Ishikawa (cell line): Measurements from ENCODE around the gene PIGQ.

Experiments used
- CREB1 ChIP-seq: IDR thresholded peaks from 2 replicates; pipeline ENCODE4 v1.6.1; 2012; ENCODE audit warnings: low read depth
- EP300 ChIP-seq: IDR thresholded peaks from 2 replicates; pipeline ENCODE4 v1.6.1; 2012; ENCODE audit warnings: borderline replicate concordance
- FOXM1 ChIP-seq: IDR thresholded peaks from 2 replicates; pipeline ENCODE4 v1.6.1; 2012; ENCODE audit warnings: low read depth, borderline replicate concordance
- NFIC ChIP-seq: IDR thresholded peaks from 2 replicates; pipeline ENCODE4 v1.6.1; 2012
- RAD21 ChIP-seq: IDR thresholded peaks from 2 replicates; pipeline ENCODE4 v1.6.1; 2012; ENCODE audit warnings: low read depth
- TAF1 ChIP-seq: IDR thresholded peaks from 2 replicates; pipeline ENCODE4 v1.6.1; 2012; ENCODE audit warnings: low read depth, mild to moderate bottlenecking
- YY1 ChIP-seq: IDR thresholded peaks from 2 replicates; pipeline ENCODE4 v1.6.1; 2012; ENCODE audit warnings: low read depth
- ZBTB7A ChIP-seq: IDR thresholded peaks from 2 replicates; pipeline ENCODE4 v1.6.1; 2012; ENCODE audit warnings: low read depth
- TF ChIP-seq, protein P1 (sequence below): IDR thresholded peaks from 2 replicates; pipeline ENCODE4 v1.6.1; 2012; ENCODE audit warnings: low read depth, mild to moderate bottlenecking
- TF ChIP-seq, protein P2 (sequence below): IDR thresholded peaks from 2 replicates; pipeline ENCODE4 v1.6.1; 2012
- TF ChIP-seq, protein P3 (sequence below): IDR thresholded peaks from 2 replicates; pipeline ENCODE4 v1.6.1; 2012

DNA sequence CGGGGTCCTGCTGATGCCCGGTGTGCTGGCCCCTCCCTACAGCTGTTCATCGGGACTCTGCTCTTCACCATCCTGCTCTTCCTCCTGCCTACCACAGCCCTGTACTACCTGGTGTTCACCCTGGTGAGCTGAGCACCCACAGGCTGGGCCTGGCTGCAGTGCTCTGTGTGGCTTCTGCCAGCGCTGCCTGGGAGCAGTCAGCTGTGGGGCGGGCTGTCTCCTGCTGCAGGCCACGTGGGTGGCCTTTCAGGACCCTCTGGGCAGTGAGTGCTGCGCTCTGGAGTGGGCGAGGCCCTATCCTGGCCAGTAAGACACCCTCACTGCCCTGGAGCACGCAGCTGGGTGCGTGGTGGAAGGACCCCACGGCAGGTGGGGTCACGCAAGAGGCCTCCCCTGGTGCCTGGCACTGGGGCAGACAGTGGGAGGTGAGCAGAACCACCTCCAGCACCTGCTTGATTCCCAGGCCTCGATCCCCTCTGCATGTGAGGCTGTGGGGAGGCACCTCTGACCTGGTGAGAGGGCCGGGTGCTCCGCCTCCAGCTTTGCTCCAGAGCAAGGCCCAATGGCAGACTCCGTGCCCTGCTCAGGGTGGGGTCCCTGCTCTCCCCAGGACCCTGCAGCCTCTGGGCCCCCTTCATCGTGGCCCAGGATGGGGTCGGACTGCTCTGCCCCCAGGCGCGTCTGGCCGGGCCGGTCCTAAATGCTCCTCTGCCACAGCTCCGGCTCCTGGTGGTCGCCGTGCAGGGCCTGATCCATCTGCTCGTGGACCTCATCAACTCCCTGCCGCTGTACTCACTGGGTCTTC is 10.6 kb downstream of the PIGQ start:
- TF ChIP-seq, protein P1, sequence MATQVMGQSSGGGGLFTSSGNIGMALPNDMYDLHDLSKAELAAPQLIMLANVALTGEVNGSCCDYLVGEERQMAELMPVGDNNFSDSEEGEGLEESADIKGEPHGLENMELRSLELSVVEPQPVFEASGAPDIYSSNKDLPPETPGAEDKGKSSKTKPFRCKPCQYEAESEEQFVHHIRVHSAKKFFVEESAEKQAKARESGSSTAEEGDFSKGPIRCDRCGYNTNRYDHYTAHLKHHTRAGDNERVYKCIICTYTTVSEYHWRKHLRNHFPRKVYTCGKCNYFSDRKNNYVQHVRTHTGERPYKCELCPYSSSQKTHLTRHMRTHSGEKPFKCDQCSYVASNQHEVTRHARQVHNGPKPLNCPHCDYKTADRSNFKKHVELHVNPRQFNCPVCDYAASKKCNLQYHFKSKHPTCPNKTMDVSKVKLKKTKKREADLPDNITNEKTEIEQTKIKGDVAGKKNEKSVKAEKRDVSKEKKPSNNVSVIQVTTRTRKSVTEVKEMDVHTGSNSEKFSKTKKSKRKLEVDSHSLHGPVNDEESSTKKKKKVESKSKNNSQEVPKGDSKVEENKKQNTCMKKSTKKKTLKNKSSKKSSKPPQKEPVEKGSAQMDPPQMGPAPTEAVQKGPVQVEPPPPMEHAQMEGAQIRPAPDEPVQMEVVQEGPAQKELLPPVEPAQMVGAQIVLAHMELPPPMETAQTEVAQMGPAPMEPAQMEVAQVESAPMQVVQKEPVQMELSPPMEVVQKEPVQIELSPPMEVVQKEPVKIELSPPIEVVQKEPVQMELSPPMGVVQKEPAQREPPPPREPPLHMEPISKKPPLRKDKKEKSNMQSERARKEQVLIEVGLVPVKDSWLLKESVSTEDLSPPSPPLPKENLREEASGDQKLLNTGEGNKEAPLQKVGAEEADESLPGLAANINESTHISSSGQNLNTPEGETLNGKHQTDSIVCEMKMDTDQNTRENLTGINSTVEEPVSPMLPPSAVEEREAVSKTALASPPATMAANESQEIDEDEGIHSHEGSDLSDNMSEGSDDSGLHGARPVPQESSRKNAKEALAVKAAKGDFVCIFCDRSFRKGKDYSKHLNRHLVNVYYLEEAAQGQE: no peak
- no peak for TF ChIP-seq TAF1
- TF ChIP-seq, protein P2, sequence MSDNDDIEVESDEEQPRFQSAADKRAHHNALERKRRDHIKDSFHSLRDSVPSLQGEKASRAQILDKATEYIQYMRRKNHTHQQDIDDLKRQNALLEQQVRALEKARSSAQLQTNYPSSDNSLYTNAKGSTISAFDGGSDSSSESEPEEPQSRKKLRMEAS: no peak
- TF ChIP-seq RAD21: no peak
- no peak for TF ChIP-seq EP300
- TF ChIP-seq YY1: no peak
- TF ChIP-seq NFIC: no peak
- TF ChIP-seq CREB1: no peak
- no peak for TF ChIP-seq FOXM1
- TF ChIP-seq, protein P3, sequence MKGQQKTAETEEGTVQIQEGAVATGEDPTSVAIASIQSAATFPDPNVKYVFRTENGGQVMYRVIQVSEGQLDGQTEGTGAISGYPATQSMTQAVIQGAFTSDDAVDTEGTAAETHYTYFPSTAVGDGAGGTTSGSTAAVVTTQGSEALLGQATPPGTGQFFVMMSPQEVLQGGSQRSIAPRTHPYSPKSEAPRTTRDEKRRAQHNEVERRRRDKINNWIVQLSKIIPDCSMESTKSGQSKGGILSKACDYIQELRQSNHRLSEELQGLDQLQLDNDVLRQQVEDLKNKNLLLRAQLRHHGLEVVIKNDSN: no peak
- TF ChIP-seq ZBTB7A: no peak
